Endothelial cell of umbilical vein (primary cell): Measurements from ENCODE around the gene OR2Z1. TPM values are rescaled to one million over a fixed set of nuclear protein-coding genes. Genes with fewer than 3 reads are reported as not detected.

Experiments
- BruUV-seq: library from RNA; stranded (reverse); fragments of 400-500 nt; replicated peaks from 2 replicates; lab custom pipeline; 2021; lab: Mats Ljungman, UMichigan
- CTCF ChIA-PET: fragments of 300-600, 350-600 bp; sonication (Branson Sonifier 250); formaldehyde crosslinking; loops from one replicate; lab custom pipeline; 2021; ENCODE audit warnings: antibody characterized with exemption, inconsistent platforms; lab: Charles Lee
- POLR2A ChIA-PET: fragments of 300-600, 350-600 bp; sonication (Branson Sonifier 250); formaldehyde crosslinking; loops from one replicate; lab custom pipeline; 2021; ENCODE audit warnings: antibody characterized with exemption, inconsistent platforms; lab: Charles Lee
- DNase-seq: peaks from one replicate; pipeline ENCODE4 v3.0.0-alpha.2; 2011; ENCODE audit warnings: low read depth, low spot score
- FAIRE-seq: peaks from 2 replicates; lab custom pipeline; 2011; peaks lifted over from hg19 to GRCh38; lab: Jason Lieb, UNC
- H2AFZ ChIP-seq: 2 replicates; pipeline ENCODE4 v1.6.0; 2012; ENCODE audit warnings: low read depth, low read length, control low read depth, inconsistent platforms
- H3K27ac ChIP-seq: 2 replicates; pipeline ENCODE4 v1.5.1; 2011; ENCODE audit warnings: low read depth, mild to moderate bottlenecking, control low read depth, low read length, moderate library complexity; ENCODE audit not compliant: insufficient read depth
- H3K27me3 ChIP-seq, 2 experiments: 2 replicates each; pipeline versions ENCODE4 v1.6.0 to v1.6.1; 2011; ENCODE audit warnings: low read length in 2 of 2, mixed read lengths in 1 of 2; ENCODE audit not compliant: control insufficient read depth in 2 of 2, insufficient read depth in 2 of 2
- H3K36me3 ChIP-seq, 2 experiments: 2 replicates in 1 of 2; 3 replicates in 1 of 2; pipeline ENCODE4 v1.5.1; 2011; ENCODE audit warnings: low read length in 2 of 2, mild to moderate bottlenecking in 1 of 2, moderate library complexity in 1 of 2; ENCODE audit not compliant: control insufficient read depth in 2 of 2, insufficient read depth in 2 of 2; ENCODE audit errors: extremely low read depth in 1 of 2
- H3K4me1 ChIP-seq: 3 replicates; pipeline ENCODE4 v1.5.1; 2011; ENCODE audit warnings: mild to moderate bottlenecking, low read length; ENCODE audit not compliant: control insufficient read depth, insufficient read depth; ENCODE audit errors: extremely low read depth
- H3K4me2 ChIP-seq: 2 replicates; pipeline ENCODE4 v1.6.1; 2011; ENCODE audit warnings: low read length, control low read depth, mixed read lengths; ENCODE audit not compliant: insufficient read depth
- H3K4me3 ChIP-seq, 3 experiments: fragments of 200-600 bp in 1 of 3; sonication (generic), shearing (Covaris generic) in 1 of 3; replicated peaks in 1 of 3; 2 replicates each; pipeline ENCODE4 v1.5.1; 2011 to 2016; ENCODE audit warnings: control low read depth in 3 of 3, low read length in 3 of 3, mild to moderate bottlenecking in 2 of 3, inconsistent platforms in 1 of 3, low read depth in 1 of 3, moderate library complexity in 1 of 3; ENCODE audit not compliant: insufficient read depth in 1 of 3
- H3K79me2 ChIP-seq: 2 replicates; pipeline ENCODE4 v1.6.0; 2012; ENCODE audit warnings: low read length, inconsistent platforms; ENCODE audit not compliant: control insufficient read depth, insufficient read depth
- H3K9ac ChIP-seq: replicated peaks from 2 replicates; pipeline ENCODE3; 2011; ENCODE audit warnings: low read length, control low read depth; ENCODE audit not compliant: insufficient read depth; ENCODE audit errors: extremely low read depth
- H3K9me1 ChIP-seq: replicated peaks from 3 replicates; pipeline ENCODE4 v1.6.0; 2011; ENCODE audit warnings: mild to moderate bottlenecking, low read length; ENCODE audit not compliant: control insufficient read depth, insufficient read depth; ENCODE audit errors: extremely low read depth
- H3K9me3 ChIP-seq: replicated peaks from 2 replicates; pipeline ENCODE4 v1.5.1; 2012; ENCODE audit warnings: low read length, inconsistent platforms; ENCODE audit not compliant: control insufficient read depth, insufficient read depth
- H4K20me1 ChIP-seq: replicated peaks from 2 replicates; pipeline ENCODE3; 2011; ENCODE audit warnings: mild to moderate bottlenecking, low read length; ENCODE audit not compliant: control insufficient read depth, insufficient read depth; ENCODE audit errors: extremely low read depth
- CTCF ChIP-seq, 2 donors: IDR thresholded peaks; 1 replicate in 1 of 2; 2 replicates in 1 of 2; pipeline ENCODE4 v1.5.1; 2011; ENCODE audit warnings: low read length in 2 of 2, mild to moderate bottlenecking in 2 of 2, moderate library complexity in 2 of 2, control low read depth in 1 of 2, inconsistent platforms in 1 of 2, low read depth in 1 of 2; ENCODE audit not compliant: insufficient read depth in 1 of 2; ENCODE audit errors: extremely low read depth in 1 of 2
- FOS ChIP-seq: IDR thresholded peaks from 2 replicates; pipeline ENCODE4 v1.6.1; 2011; ENCODE audit warnings: mild to moderate bottlenecking, low read length, moderate library complexity, borderline replicate concordance; ENCODE audit not compliant: insufficient read depth
- JUN ChIP-seq: IDR thresholded peaks from 2 replicates; pipeline ENCODE4 v1.6.1; 2011; ENCODE audit warnings: borderline replicate concordance, low read depth; ENCODE audit not compliant: insufficient read length, insufficient read depth
- MAX ChIP-seq: IDR thresholded peaks from 2 replicates; pipeline ENCODE4 v1.6.1; 2011; ENCODE audit not compliant: insufficient read depth, insufficient read length
- MYC ChIP-seq: IDR thresholded peaks from one replicate; pipeline ENCODE4 v1.6.1; 2011; ENCODE audit warnings: mild to moderate bottlenecking, low read depth, low read length
- POLR2A ChIP-seq: IDR thresholded peaks from 2 replicates; pipeline ENCODE4 v1.6.1; 2012; ENCODE audit warnings: low read depth, mild to moderate bottlenecking, control low read depth, low read length
- POLR2AphosphoS5 ChIP-seq: IDR thresholded peaks from 2 replicates; pipeline ENCODE4 v1.6.1; 2012; ENCODE audit warnings: low read depth, mild to moderate bottlenecking, control low read depth, low read length, moderate library complexity; ENCODE audit not compliant: insufficient read depth
- dilution Hi-C: fragments of 300-500 bp; cut with MboI; formaldehyde crosslinking; loops from one replicate; pipeline ENCODE4 v1.15.0; 2019; ENCODE audit warnings: low sequenced_read_pairs; ENCODE audit not compliant: extremely low pct_ligation_motif_present
- intact Hi-C: fragments of 100-400 bp; cut with micrococcal nuclease; formaldehyde crosslinking; loops from one replicate; pipeline ENCODE4 v1.10.0; 2022
- polyA plus RNA-seq, 4 experiments: library from polyadenylated mRNA; depleted of rRNA in 3 of 4; stranded (reverse) in 3 of 4; unstranded in 1 of 4; fragments of >200 nt; gene quantifications; 2 replicates each; pipeline versions ENCODE4 v1.2.1 to v1.2.3, GENCODE V29; 2011 to 2012; ENCODE audit warnings: missing spikeins in 1 of 4
- total RNA-seq: library from RNA; stranded (reverse); gene quantifications from 2 replicates; pipeline ENCODE4 v1.2.3, GENCODE V29; 2021

The OR2Z1 gene
- total and polyA plus RNA-seq, 2 donors (not counting 3 experiments of a cell fraction or from before 2014, with no cell fraction given) = not detected

- H3K79me2 ChIP-seq = no peaks in the 10 kb centered on the region
- H3K4me1 ChIP-seq = no peaks in the 10 kb centered on the region
- no peak overlapping the region for H3K4me2 ChIP-seq
- no peak overlapping the region for H3K9ac ChIP-seq
- H2AFZ ChIP-seq = no peak overlapping the region
- ChIA-PET POLR2A (no interaction called here), CTCF (no interaction called here)
- H3K4me3 ChIP-seq = no peak overlapping the region
- no peak for FAIRE-seq
- H3K9me3 ChIP-seq = no peaks in the 10 kb centered on the region
- no TSS peak for BruUV-seq
- no peaks in the 10 kb centered on the region for H3K27me3 ChIP-seq
- no peaks in the 10 kb centered on the region for H3K36me3 ChIP-seq
- dilution Hi-C loops = no loop called here
- TF ChIP-seq CTCF (IDR thresholded peaks at IDR 0.05; ENCODE audit: extremely low read depth in 1 of 2, insufficient read depth in 1 of 2, low read depth in 1 of 2, low read length in 2 of 2) (no peak), FOS (no peak), POLR2A (no peak), MYC (no peak), POLR2AphosphoS5 (no peak), MAX (no peak), JUN (no peak)
- no peaks in the 10 kb centered on the region for H3K9me1 ChIP-seq
- H3K27ac ChIP-seq = no peak overlapping the region
- no peaks in the 10 kb centered on the region for H4K20me1 ChIP-seq
- intact Hi-C loops = no loop called here
- DNase-seq = no peak
These were observed 39.9 kb upstream of the OR2Z1 start for GRCh38 chr19:8681345-8682029.
